Lower leg skin (tissue), 3 donors: ENCODE results near the gene LRP4.

Experiments used
- CTCF ChIP-seq, 3 donors: fragments of 450-650 bp; IDR thresholded peaks; one replicate each; pipeline ENCODE4 v1.5.1; 2016; ENCODE audit warnings: antibody characterized with exemption in 3 of 3, mild to moderate bottlenecking in 3 of 3, moderate library complexity in 2 of 3
- POLR2A ChIP-seq, 2 donors: fragments of 450-650 bp; IDR thresholded peaks; one replicate each; pipeline ENCODE4 v1.6.1; 2016 to 2017; ENCODE audit warnings: antibody characterized with exemption in 2 of 2, mild to moderate bottlenecking in 1 of 2, moderate library complexity in 1 of 2

DNA sequence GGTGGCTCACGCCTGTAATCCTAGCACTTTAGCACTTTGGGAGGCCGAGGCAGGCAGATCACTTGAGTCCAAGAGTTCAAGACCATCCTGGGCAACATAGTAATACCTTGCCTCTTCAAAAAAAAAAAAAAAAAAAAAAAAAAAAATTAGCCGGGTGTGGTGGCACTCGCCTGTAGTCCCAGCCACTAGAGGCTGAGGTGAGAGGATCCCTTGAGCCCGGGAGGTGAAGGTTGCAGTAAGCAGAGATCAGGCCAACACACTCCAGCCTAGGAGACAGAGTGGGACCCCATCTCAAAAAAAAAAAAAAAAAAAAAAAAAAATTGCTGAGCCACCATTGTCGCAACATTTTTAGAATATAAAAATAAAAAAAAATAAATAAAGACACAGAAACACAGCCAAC lies 79.8 kb downstream of the LRP4 start:
- TF ChIP-seq CTCF (IDR thresholded peaks at IDR 0.05) (no peak), POLR2A (IDR thresholded peaks at IDR 0.05) (no peak)
